DOHH2 (cell line): Measurements from ENCODE around the gene EPHB4.

Experiments
- H3F3A ChIP-seq: fragments of 200-600 bp; sonication (generic), shearing (Covaris generic); 2 replicates; pipeline ENCODE4 v1.6.0; 2016; ENCODE audit warnings: antibody characterized with exemption, mild to moderate bottlenecking; ENCODE audit not compliant: control insufficient read depth, insufficient read depth
- H3K27ac ChIP-seq: fragments of 200-600 bp; sonication (generic); 2 replicates; pipeline ENCODE4 v1.5.1; 2014; ENCODE audit warnings: low read depth, mild to moderate bottlenecking, low read length, moderate library complexity
- H3K27me3 ChIP-seq: fragments of 200-600 bp; sonication (generic); 2 replicates; pipeline ENCODE4 v1.6.1; 2014; ENCODE audit warnings: mild to moderate bottlenecking, low read length, mixed read lengths; ENCODE audit not compliant: control insufficient read depth
- H3K36me3 ChIP-seq: fragments of 200-600 bp; sonication (generic); 2 replicates; pipeline ENCODE4 v1.6.1; 2014; ENCODE audit warnings: mild to moderate bottlenecking, low read length, moderate library complexity, mixed read lengths; ENCODE audit not compliant: control insufficient read depth
- H3K4me1 ChIP-seq: fragments of 200-600 bp; sonication (generic); 2 replicates; pipeline ENCODE4 v1.6.1; 2014; ENCODE audit warnings: mild to moderate bottlenecking, low read length, mixed read lengths; ENCODE audit not compliant: control insufficient read depth
- H3K4me2 ChIP-seq: fragments of 200-600 bp; sonication (generic); 2 replicates; pipeline ENCODE4 v1.6.0; 2014; ENCODE audit warnings: mild to moderate bottlenecking, low read length, moderate library complexity
- H3K4me3 ChIP-seq: fragments of 200-600 bp; sonication (generic); 2 replicates; pipeline ENCODE4 v1.5.1; 2014; ENCODE audit warnings: mild to moderate bottlenecking, low read length, mixed read lengths
- H3K79me2 ChIP-seq: fragments of 200-600 bp; sonication (generic); 2 replicates; pipeline ENCODE4 v1.6.1; 2014; ENCODE audit warnings: mild to moderate bottlenecking, low read length, mixed read lengths; ENCODE audit not compliant: control insufficient read depth
- H3K9me2 ChIP-seq: fragments of 200-600 bp; sonication (generic); replicated peaks from 2 replicates; pipeline ENCODE4 v1.6.1; 2014; ENCODE audit warnings: mild to moderate bottlenecking, low read length, mixed read lengths; ENCODE audit not compliant: control insufficient read depth
- H3K9me3 ChIP-seq: fragments of 200-600 bp; sonication (generic); 2 replicates; pipeline ENCODE4 v1.6.1; 2014; ENCODE audit warnings: antibody characterized with exemption, low read length, mixed read lengths; ENCODE audit not compliant: control insufficient read depth, insufficient read depth
- H4K20me1 ChIP-seq: fragments of 200-600 bp; sonication (generic); 2 replicates; pipeline ENCODE4 v1.6.0; 2014; ENCODE audit warnings: low read depth, mild to moderate bottlenecking, antibody characterized with exemption, low read length, moderate library complexity; ENCODE audit not compliant: control insufficient read depth, insufficient read depth
- CTCF ChIP-seq: fragments of 200-600 bp; sonication (generic); IDR thresholded peaks from one replicate; pipeline ENCODE4 v1.5.1; 2014; ENCODE audit warnings: antibody characterized with exemption, mild to moderate bottlenecking, low read depth, low read length; ENCODE audit not compliant: poor library complexity, severe bottlenecking
- EZH2phosphoT487 ChIP-seq: fragments of 200-600 bp; sonication (generic); IDR thresholded peaks from 2 replicates; pipeline ENCODE4 v1.6.1; 2017; ENCODE audit warnings: borderline replicate concordance, mild to moderate bottlenecking, antibody characterized with exemption, low read length, moderate library complexity, mixed read lengths

Gene EPHB4

GRCh38 chr7:100781255-100781654 lies 46.1 kb downstream of the EPHB4 start:
- Histone ChIP-seq H3K79me2 (no peaks in the 10 kb centered on the region), H3K4me1 (peaks cover 9% of the 10 kb centered on the region), H3F3A (no peaks in the 10 kb centered on the region), H3K27me3 (peaks cover 4% of the 10 kb centered on the region), H3K9me3 (no peaks in the 10 kb centered on the region), H3K4me2 (no peak overlapping the region), H4K20me1 (no peaks in the 10 kb centered on the region), H3K36me3 (no peaks in the 10 kb centered on the region), H3K27ac (no peak overlapping the region), H3K4me3 (no peak overlapping the region), H3K9me2 (no peaks in the 10 kb centered on the region)
- TF ChIP-seq EZH2phosphoT487 (no peak), CTCF (no peak)

- no peaks in the 10 kb centered on the region for H3K36me3 ChIP-seq
- no peaks in the 10 kb centered on the region for H3F3A ChIP-seq
- no peaks in the 10 kb centered on the region for H3K79me2 ChIP-seq
- H3K9me3 ChIP-seq, result no peaks in the 10 kb centered on the region
- no peak overlapping the region for H3K4me3 ChIP-seq
- H3K4me1 ChIP-seq, result no peaks in the 10 kb centered on the region
- no peak for TF ChIP-seq CTCF
- TF ChIP-seq EZH2phosphoT487, result no peak
- H3K27me3 ChIP-seq, result no peaks in the 10 kb centered on the region; the same call in 1 of the 2 replicates
- no peaks in the 10 kb centered on the region for H4K20me1 ChIP-seq
- no peak overlapping the region for H3K4me2 ChIP-seq
- no peak overlapping the region for H3K27ac ChIP-seq
- no peaks in the 10 kb centered on the region for H3K9me2 ChIP-seq
Observed at GRCh38 chr7:100779359-100779758, 48.0 kb downstream of the EPHB4 start.

GRCh38 chr7:100778061-100778621 lies 49.2 kb downstream of the EPHB4 start:
- no peaks in the 10 kb centered on the region for H3F3A ChIP-seq
- no peaks in the 10 kb centered on the region; the same call in 1 of the 2 replicates for H3K27me3 ChIP-seq
- H4K20me1 ChIP-seq, result no peaks in the 10 kb centered on the region

More at GRCh38 chr7:100778061-100778621, 49.2 kb downstream of the EPHB4 start:
- no peak overlapping the region for H3K27ac ChIP-seq
- H3K79me2 ChIP-seq, result no peaks in the 10 kb centered on the region
- no peaks in the 10 kb centered on the region for H3K9me3 ChIP-seq
- no peak overlapping the region for H3K4me3 ChIP-seq
- H3K4me1 ChIP-seq, result no peaks in the 10 kb centered on the region
- H3K4me2 ChIP-seq, result no peak overlapping the region
- no peak for TF ChIP-seq CTCF
- no peak for TF ChIP-seq EZH2phosphoT487
- H3K9me2 ChIP-seq, result no peaks in the 10 kb centered on the region
- no peaks in the 10 kb centered on the region for H3K36me3 ChIP-seq
